ENCODE data around the gene PRKCH. TPM values are rescaled to one million over a fixed set of nuclear protein-coding genes. Genes with fewer than 3 reads are reported as not detected.

Gene PRKCH
- total and polyA plus RNA-seq, 2 of the 13 experiments (the other 11 are each of a cell fraction or from before 2014, with no cell fraction given): 0.48 to 1.3 TPM

DNA sequence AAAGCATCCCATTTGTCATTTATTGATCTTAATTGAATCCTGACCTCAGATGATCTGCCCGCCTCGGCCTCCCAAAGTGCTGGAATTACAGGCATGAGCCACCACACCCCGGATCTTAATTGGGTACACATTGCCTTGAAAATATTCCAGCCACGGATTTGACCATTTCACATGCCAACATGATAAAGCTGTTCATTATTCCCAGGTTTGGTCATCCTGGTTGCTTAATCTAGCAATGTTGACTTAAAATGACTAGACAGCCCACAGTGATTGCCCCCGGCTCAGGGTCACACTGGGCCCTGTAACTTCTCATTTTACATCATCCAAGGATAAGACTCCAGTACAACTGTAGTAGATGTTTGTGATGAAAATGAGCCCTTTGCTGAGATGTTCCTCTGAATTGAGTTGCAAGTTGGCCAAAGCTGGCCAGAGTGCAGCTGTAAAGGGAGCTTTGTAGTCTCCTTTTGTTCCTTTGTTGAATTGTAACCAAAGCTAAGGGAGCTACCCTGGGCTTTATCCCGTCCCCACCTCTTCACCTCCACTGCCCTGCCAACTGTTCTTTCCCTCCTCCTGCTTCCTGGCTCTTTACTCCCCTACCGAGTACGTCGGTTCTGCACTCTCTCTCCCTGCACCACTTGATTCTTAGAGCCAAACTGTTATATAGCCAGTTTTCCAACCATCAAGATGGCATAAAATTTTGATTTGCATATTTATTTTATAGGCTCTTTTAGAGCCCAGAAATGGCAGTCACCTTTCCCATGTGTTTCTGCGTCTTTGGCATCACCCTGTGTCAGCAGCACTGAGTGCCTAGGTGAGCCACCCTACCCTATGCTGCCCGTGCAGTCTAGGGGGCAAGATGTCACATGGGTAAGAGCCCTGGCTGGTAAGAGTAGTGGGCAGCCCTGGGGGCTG is 232.6 kb downstream of the PRKCH start (continued):
- TF ChIP-seq, protein P1, sequence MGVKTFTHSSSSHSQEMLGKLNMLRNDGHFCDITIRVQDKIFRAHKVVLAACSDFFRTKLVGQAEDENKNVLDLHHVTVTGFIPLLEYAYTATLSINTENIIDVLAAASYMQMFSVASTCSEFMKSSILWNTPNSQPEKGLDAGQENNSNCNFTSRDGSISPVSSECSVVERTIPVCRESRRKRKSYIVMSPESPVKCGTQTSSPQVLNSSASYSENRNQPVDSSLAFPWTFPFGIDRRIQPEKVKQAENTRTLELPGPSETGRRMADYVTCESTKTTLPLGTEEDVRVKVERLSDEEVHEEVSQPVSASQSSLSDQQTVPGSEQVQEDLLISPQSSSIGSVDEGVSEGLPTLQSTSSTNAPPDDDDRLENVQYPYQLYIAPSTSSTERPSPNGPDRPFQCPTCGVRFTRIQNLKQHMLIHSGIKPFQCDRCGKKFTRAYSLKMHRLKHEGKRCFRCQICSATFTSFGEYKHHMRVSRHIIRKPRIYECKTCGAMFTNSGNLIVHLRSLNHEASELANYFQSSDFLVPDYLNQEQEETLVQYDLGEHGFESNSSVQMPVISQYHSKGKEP (CRISPR knock-in tag; IDR thresholded peaks at IDR 0.05): no peak
- TF ChIP-seq ZNF616 (CRISPR knock-in tag; IDR thresholded peaks at IDR 0.05; ENCODE audit: low read depth) (no peak), MAFF (IDR thresholded peaks at IDR 0.05; ENCODE audit: low read depth, low read length) (peak; percentile 21; the same call in 1 of the 2 replicates), CENPBD1 (CRISPR knock-in tag; IDR thresholded peaks at IDR 0.05; ENCODE audit: borderline replicate concordance, low read depth) (no peak), KLF12 (CRISPR knock-in tag; IDR thresholded peaks at IDR 0.05; ENCODE audit: borderline replicate concordance) (no peak), ZNF276 (CRISPR knock-in tag; IDR thresholded peaks at IDR 0.05; ENCODE audit: low read depth) (no peak), GZF1 (CRISPR knock-in tag; IDR thresholded peaks at IDR 0.05) (no peak), ZFP1 (CRISPR knock-in tag; IDR thresholded peaks at IDR 0.05) (0 out of 2 replicates have a peak, but pooled peaks have one; percentile 51), ZNF781 (CRISPR knock-in tag; IDR thresholded peaks at IDR 0.05; ENCODE audit: borderline replicate concordance, not compliant biosample characterization) (peak; percentile 35), DBP (CRISPR knock-in tag; IDR thresholded peaks at IDR 0.05; ENCODE audit: not compliant biosample characterization) (no peak), EZH2 (conservative IDR thresholded peaks at IDR 0.05; ENCODE audit: low read depth, low read length) (no peak), ZBTB8A (CRISPR knock-in tag; IDR thresholded peaks at IDR 0.05; ENCODE audit: borderline replicate concordance, low read depth) (no peak)
- TF ChIP-seq, protein P2, sequence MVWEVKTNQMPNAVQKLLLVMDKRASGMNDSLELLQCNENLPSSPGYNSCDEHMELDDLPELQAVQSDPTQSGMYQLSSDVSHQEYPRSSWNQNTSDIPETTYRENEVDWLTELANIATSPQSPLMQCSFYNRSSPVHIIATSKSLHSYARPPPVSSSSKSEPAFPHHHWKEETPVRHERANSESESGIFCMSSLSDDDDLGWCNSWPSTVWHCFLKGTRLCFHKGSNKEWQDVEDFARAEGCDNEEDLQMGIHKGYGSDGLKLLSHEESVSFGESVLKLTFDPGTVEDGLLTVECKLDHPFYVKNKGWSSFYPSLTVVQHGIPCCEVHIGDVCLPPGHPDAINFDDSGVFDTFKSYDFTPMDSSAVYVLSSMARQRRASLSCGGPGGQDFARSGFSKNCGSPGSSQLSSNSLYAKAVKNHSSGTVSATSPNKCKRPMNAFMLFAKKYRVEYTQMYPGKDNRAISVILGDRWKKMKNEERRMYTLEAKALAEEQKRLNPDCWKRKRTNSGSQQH (CRISPR knock-in tag; IDR thresholded peaks at IDR 0.05; ENCODE audit: low read depth): no peak
